ENCODE measurements around the gene SMIM33. TPM values are rescaled to one million over a fixed set of nuclear protein-coding genes. Genes with fewer than 3 reads are reported as not detected.

SMIM33 gene
- polyA plus RNA-seq, 1 of the 3 experiments (the other 2 are of a cell fraction): not detected

- no peaks in the 10 kb centered on the region for H3K9me2 ChIP-seq
- TF ChIP-seq FOSL2 (IDR thresholded peaks at IDR 0.05; ENCODE audit: borderline replicate concordance, low read depth): no peak
- 87% methylated on average over 1 of the region's 1 CpG for WGBS (ENCODE audit: low lambda C conversion rate)
- no peaks in the 10 kb centered on the region for H3K9me3 ChIP-seq
- no peaks in the 10 kb centered on the region for H3K79me2 ChIP-seq (ENCODE audit: insufficient read depth)
- H3K4me2 ChIP-seq: no peak overlapping the region
- CTCF ChIA-PET: interaction anchor here (3.0 kb wide), 1 partner anchor 82 kb away, joined by 14 read pairs; no protein-coding TSS in a partner anchor
- peaks cover 6 to 32% of the 10 kb centered on the region in 2 experiments for H3K36me3 ChIP-seq (replicated peaks in 1 of 2; ENCODE audit: control insufficient read depth in 1 of 2, insufficient read depth in 2 of 2, low read length in 1 of 2)
- H3K9ac ChIP-seq: no peak overlapping the region
- H4K20me1 ChIP-seq (ENCODE audit: insufficient read depth): no peaks in the 10 kb centered on the region
- H3K27me3 ChIP-seq (ENCODE audit: insufficient read depth): no peaks in the 10 kb centered on the region
- H3F3A ChIP-seq (replicated peaks; ENCODE audit: insufficient read depth): peaks cover 10% of the 10 kb centered on the region
- no peak overlapping the region for H2AFZ ChIP-seq (ENCODE audit: low read depth)
- peaks cover 0 to 2% of the 10 kb centered on the region in 2 experiments; a peak in 1 of 4 replicates for H3K4me1 ChIP-seq (ENCODE audit: control insufficient read depth in 1 of 2, insufficient read depth in 2 of 2, low read depth in 1 of 2, low read length in 1 of 2)
- DNase-seq: no peak
- POLR2A ChIA-PET: interaction anchor here (0.7 kb wide), 1 partner anchor 830 kb away, joined by 5 read pairs; no protein-coding TSS in a partner anchor
- no peak overlapping the region for H3K27ac ChIP-seq (ENCODE audit: low read depth in 2 of 2, low read length in 1 of 2)
- no peak overlapping the region for H3K4me3 ChIP-seq (ENCODE audit: low read depth in 2 of 2, low read length in 1 of 2)
These were observed 39.1 kb upstream of the SMIM33 start for GRCh38 chr5:139431706-139432105.

GRCh38 chr5:139435676-139436075 lies 35.1 kb upstream of the SMIM33 start:
- Histone ChIP-seq H3K27ac (ENCODE audit: low read depth in 2 of 2, low read length in 1 of 2) (no peak overlapping the region), H2AFZ (ENCODE audit: low read depth) (no peak overlapping the region), H3K4me2 (no peak overlapping the region), H3K4me1 (ENCODE audit: control insufficient read depth in 1 of 2, insufficient read depth in 2 of 2, low read depth in 1 of 2, low read length in 1 of 2) (peaks cover 4 to 10% of the 10 kb centered on the region in 2 experiments; a peak in 2 of 4 replicates), H3K27me3 (ENCODE audit: insufficient read depth) (no peaks in the 10 kb centered on the region), H3K9ac (no peak overlapping the region), H3K9me3 (no peaks in the 10 kb centered on the region), H3K9me2 (no peaks in the 10 kb centered on the region), H3F3A (replicated peaks; ENCODE audit: insufficient read depth) (no peaks in the 10 kb centered on the region), H3K36me3 (replicated peaks in 1 of 2; ENCODE audit: control insufficient read depth in 1 of 2, insufficient read depth in 2 of 2, low read length in 1 of 2) (peaks cover 0 to 19% of the 10 kb centered on the region in 2 experiments), H4K20me1 (ENCODE audit: insufficient read depth) (no peaks in the 10 kb centered on the region), H3K79me2 (ENCODE audit: insufficient read depth) (no peaks in the 10 kb centered on the region), H3K4me3 (ENCODE audit: low read depth in 2 of 2, low read length in 1 of 2) (no peak overlapping the region)
- POLR2A ChIA-PET: no interaction called here
- CTCF ChIA-PET: interaction anchor here (2.9 to 3.1 kb wide), 2 partner anchors 13 to 78 kb away, joined by 16 to 22 read pairs; no protein-coding TSS in a partner anchor
- no peak for TF ChIP-seq MEF2A (IDR thresholded peaks at IDR 0.05; ENCODE audit: borderline replicate concordance, low read depth)
- no peak for TF ChIP-seq ZBTB33 (IDR thresholded peaks at IDR 0.05; ENCODE audit: borderline replicate concordance, low read depth)
- TF ChIP-seq ELF1 (IDR thresholded peaks at IDR 0.05): no peak
- TF ChIP-seq USF1 (IDR thresholded peaks at IDR 0.05; ENCODE audit: borderline replicate concordance, low read depth): no peak
- TF ChIP-seq FOXM1 (IDR thresholded peaks at IDR 0.05; ENCODE audit: low read depth): no peak
- TF ChIP-seq GABPA (IDR thresholded peaks at IDR 0.05; ENCODE audit: low read depth): no peak
- TF ChIP-seq NFIC (IDR thresholded peaks at IDR 0.05; ENCODE audit: borderline replicate concordance): no peak
- no peak for TF ChIP-seq RFX5 (IDR thresholded peaks at IDR 0.05; ENCODE audit: low read length)
- TF ChIP-seq RXRA (IDR thresholded peaks at IDR 0.05; ENCODE audit: borderline replicate concordance, low read depth): no peak
- no peak for TF ChIP-seq POLR2AphosphoS5 (IDR thresholded peaks at IDR 0.05; ENCODE audit: low read depth, low read length)
- no peak for TF ChIP-seq FOSL2 (IDR thresholded peaks at IDR 0.05; ENCODE audit: borderline replicate concordance, low read depth)
- no peak for TF ChIP-seq SIN3A (IDR thresholded peaks at IDR 0.05; ENCODE audit: borderline replicate concordance, low read depth, low read length)
- DNase-seq: no peak
- WGBS (ENCODE audit: low lambda C conversion rate): 89% methylated on average over 3 of the region's 3 CpGs
